Mononuclear cell (primary cell): ENCODE data around the gene ZBTB47. TPM values are rescaled to one million over a fixed set of nuclear protein-coding genes. Genes with fewer than 3 reads are reported as not detected.

ENCODE experiments used
- H3K27me3 ChIP-seq: 2 replicates; pipeline ENCODE4 v1.6.0; 2011; ENCODE audit warnings: low read length, control low read depth; ENCODE audit not compliant: insufficient read depth
- H3K4me1 ChIP-seq: 2 replicates; pipeline ENCODE4 v1.5.1; 2011; ENCODE audit warnings: mild to moderate bottlenecking, low read length, control low read depth; ENCODE audit not compliant: insufficient read depth
- H3K4me3 ChIP-seq: 2 replicates; pipeline ENCODE4 v1.5.1; 2011; ENCODE audit warnings: mild to moderate bottlenecking, low read length, moderate library complexity
- H3K9me3 ChIP-seq: 2 replicates; pipeline ENCODE4 v1.5.1; 2011; ENCODE audit warnings: low read depth, mild to moderate bottlenecking, control low read depth, low read length
- total RNA-seq: library from RNA; depleted of rRNA; stranded (reverse); fragments of >200 nt; gene quantifications from one replicate; pipeline ENCODE4 v1.2.3, GENCODE V29; 2012

ZBTB47 gene
- total RNA-seq, 1 donor, result 2.4 TPM

GRCh38 chr3:42667096-42667522 is 13.6 kb downstream of the ZBTB47 start:
- Histone ChIP-seq H3K4me1 (no peaks in the 10 kb centered on the region), H3K27me3 (no peaks in the 10 kb centered on the region), H3K9me3 (no peaks in the 10 kb centered on the region), H3K4me3 (no peak overlapping the region)

DNA sequence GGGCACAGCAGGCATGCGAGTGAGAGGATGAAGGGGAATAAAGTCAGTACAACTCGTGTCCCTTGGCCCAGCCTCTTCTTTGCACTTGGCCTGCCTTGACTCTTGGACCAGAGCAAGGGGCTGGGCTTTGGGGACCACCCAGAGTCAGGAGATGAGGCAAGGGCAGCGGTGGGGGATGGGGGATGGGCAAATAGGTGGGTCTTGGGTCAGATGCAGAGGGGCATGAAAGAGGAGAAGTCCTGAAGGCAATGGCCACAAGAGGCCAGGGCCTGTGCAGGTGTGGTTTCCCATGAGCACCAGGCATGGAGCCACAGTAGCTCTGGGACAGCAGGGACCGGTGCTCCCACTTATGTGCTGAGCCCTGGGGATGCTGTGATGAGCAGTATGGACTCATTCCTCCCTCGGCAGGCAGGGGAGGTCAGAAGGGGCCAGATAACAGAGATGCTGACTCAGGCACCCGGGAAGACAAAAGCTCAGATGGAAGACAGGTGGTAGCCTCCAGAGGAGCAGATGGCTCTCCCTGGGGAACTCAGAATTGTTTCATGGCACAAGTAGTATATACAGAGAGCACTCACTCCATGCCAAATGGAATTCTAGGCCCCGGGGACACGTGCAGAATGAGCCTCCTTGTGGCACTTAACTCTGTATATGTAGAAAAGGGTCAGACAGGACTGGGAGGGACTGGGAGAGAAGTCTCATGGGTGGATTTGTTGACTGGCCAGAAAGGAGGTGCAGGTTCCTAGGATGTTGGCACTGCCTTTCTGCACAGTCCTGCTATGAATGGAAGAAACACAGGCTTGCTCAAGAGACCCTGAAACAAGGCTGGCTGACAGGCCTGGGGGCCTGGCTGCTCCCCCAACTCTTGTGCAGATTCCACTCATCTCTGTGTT is 14.3 kb downstream of the ZBTB47 start:
- Histone ChIP-seq H3K4me3 (no peak overlapping the region), H3K27me3 (no peaks in the 10 kb centered on the region), H3K4me1 (no peaks in the 10 kb centered on the region), H3K9me3 (no peaks in the 10 kb centered on the region)

- Histone ChIP-seq H3K27me3 (no peaks in the 10 kb centered on the region), H3K9me3 (no peaks in the 10 kb centered on the region), H3K4me3 (no peak overlapping the region), H3K4me1 (no peaks in the 10 kb centered on the region)
Measured at GRCh38 chr3:42668413-42668760, 14.9 kb downstream of the ZBTB47 start.

DNA sequence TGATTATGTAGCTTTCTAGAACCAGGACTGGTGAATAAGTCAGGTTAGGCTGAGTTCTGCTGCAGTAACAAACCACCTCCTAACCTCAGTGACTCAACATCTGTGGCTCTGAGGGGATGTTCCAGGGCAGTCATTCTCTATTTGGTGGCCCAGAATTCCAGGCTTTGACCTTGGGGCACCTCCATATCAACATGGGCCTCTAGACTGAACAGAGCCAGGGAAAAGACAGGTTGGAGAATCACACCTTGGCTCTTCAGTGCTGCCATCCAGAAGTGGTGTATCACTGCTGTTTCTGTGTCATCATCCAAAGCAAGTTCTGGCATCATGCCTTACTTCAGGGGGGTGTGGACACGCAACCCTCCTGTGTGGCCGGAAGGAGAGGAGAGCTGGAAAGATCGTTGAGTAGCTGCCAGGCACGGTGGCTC is 15.3 kb downstream of the ZBTB47 start:
- Histone ChIP-seq H3K9me3 (no peaks in the 10 kb centered on the region), H3K4me1 (no peaks in the 10 kb centered on the region), H3K4me3 (no peak overlapping the region), H3K27me3 (no peaks in the 10 kb centered on the region)

DNA sequence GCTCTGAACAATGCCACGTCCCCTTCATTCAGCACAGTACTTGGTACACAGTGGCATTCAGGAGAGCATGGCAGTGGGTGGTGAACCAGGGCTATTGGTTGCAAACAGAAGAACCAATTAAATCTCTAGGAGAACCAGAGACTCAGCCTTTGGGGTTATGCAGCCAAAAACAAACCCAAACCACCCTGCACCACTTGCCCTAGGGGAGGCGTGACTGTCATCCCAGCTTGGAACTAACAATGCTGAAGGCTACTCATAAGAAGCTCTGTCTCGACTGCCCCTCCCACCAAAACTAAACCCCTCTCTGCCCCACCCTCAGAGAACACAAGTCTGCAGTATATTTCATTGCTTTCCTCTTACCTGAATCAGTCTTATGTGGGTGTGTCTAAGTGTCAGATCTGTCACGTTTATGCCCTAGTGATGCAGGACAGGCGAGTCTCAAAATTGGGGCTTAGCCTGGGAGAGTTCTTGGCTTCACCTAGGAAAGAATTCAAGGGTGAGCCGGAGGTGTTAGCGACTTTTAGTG is 16.6 kb downstream of the ZBTB47 start:
- Histone ChIP-seq H3K4me3 (no peak overlapping the region), H3K27me3 (no peaks in the 10 kb centered on the region), H3K9me3 (no peaks in the 10 kb centered on the region), H3K4me1 (no peaks in the 10 kb centered on the region)

GRCh38 chr3:42670670-42671069 is 17.2 kb downstream of the ZBTB47 start:
- no peak overlapping the region for H3K4me3 ChIP-seq
- no peaks in the 10 kb centered on the region for H3K4me1 ChIP-seq
- H3K9me3 ChIP-seq, result no peaks in the 10 kb centered on the region
- no peaks in the 10 kb centered on the region for H3K27me3 ChIP-seq

DNA sequence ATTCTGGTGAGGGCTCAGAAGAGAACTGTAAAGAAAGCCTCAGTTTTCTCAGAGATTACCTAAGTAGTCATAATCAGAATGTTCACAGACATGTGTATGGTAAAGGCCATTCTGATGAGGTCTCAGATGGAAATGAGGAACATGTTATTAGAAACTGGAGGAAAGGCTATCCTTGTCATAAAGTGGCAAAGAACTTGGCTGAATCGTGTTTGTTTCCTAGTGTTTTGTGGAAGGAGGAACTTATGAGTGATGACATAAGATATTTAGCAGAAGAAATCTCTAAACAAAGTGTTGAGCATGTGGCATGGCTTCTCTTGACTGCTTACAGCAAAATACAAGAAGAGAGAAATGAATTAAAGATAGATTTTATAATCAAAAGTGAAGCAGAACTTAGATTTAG is 19.0 kb downstream of the ZBTB47 start:
- Histone ChIP-seq H3K27me3 (no peaks in the 10 kb centered on the region), H3K9me3 (no peaks in the 10 kb centered on the region)

DNA sequence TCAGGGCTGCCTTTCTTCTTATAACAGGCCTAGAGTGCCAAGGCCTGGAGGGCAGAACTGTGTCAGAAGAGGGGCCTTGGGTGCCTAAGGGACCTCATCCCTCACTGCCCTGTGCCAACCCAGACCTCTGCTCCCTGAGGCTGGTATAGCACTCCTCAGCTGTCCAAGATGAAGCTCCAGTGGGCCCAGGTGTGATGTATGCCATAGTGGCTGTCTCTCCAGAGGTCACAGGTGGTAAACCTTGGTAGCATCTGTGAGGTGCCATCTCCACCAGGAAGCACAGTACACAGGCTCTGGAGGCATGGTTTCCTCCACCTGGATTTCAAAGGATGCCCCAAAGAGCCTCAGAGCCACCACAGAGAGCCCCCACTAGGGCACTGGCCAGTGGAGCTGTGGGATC is 19.6 kb downstream of the ZBTB47 start:
- Histone ChIP-seq H3K27me3 (no peaks in the 10 kb centered on the region), H3K9me3 (no peaks in the 10 kb centered on the region), H3K4me1 (no peaks in the 10 kb centered on the region), H3K4me3 (no peak overlapping the region)

More for the DNA sequence above, 19.0 kb downstream of the ZBTB47 start:
- H3K4me3 ChIP-seq, result no peak overlapping the region
- H3K4me1 ChIP-seq, result no peaks in the 10 kb centered on the region

- H3K4me3 ChIP-seq, result no peak overlapping the region
- H3K9me3 ChIP-seq, result no peaks in the 10 kb centered on the region
- no peaks in the 10 kb centered on the region for H3K27me3 ChIP-seq
- no peaks in the 10 kb centered on the region for H3K4me1 ChIP-seq
Measured at GRCh38 chr3:42674146-42674545, 20.6 kb downstream of the ZBTB47 start.

DNA sequence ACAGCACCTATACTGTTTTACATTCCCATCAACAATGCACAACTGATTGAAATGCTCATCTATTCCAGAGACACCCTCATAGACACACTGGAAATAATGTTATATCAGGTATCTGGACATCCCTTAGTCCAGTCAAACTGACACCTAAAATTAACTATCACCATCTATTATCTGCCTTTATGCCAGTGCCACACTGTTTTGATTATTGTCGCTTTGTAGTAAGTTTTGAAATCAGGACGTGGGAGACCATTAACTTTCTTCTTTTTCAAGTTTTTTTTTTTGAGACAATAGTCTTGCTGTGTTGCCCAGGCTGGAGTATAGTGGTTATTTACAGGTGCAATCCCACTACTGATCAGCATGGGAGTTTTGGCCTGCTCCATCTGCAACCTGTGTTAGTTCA is 22.4 kb downstream of the ZBTB47 start:
- no peak overlapping the region for H3K4me3 ChIP-seq
- no peaks in the 10 kb centered on the region for H3K27me3 ChIP-seq
- H3K9me3 ChIP-seq, result no peaks in the 10 kb centered on the region

GRCh38 chr3:42678447-42678846 is 24.9 kb downstream of the ZBTB47 start:
- Histone ChIP-seq H3K4me1 (no peaks in the 10 kb centered on the region), H3K9me3 (no peaks in the 10 kb centered on the region), H3K4me3 (no peak overlapping the region), H3K27me3 (no peaks in the 10 kb centered on the region)

More for the DNA sequence above, 22.4 kb downstream of the ZBTB47 start:
- H3K4me1 ChIP-seq, result no peaks in the 10 kb centered on the region

GRCh38 chr3:42680271-42680670 is 26.8 kb downstream of the ZBTB47 start:
- H3K9me3 ChIP-seq, result no peaks in the 10 kb centered on the region
- no peaks in the 10 kb centered on the region for H3K27me3 ChIP-seq
- H3K4me1 ChIP-seq, result no peaks in the 10 kb centered on the region
- no peak overlapping the region for H3K4me3 ChIP-seq

GRCh38 chr3:42680806-42681205 is 27.3 kb downstream of the ZBTB47 start:
- H3K9me3 ChIP-seq, result no peaks in the 10 kb centered on the region
- no peak overlapping the region for H3K4me3 ChIP-seq
- H3K4me1 ChIP-seq, result no peaks in the 10 kb centered on the region
- H3K27me3 ChIP-seq, result no peaks in the 10 kb centered on the region

DNA sequence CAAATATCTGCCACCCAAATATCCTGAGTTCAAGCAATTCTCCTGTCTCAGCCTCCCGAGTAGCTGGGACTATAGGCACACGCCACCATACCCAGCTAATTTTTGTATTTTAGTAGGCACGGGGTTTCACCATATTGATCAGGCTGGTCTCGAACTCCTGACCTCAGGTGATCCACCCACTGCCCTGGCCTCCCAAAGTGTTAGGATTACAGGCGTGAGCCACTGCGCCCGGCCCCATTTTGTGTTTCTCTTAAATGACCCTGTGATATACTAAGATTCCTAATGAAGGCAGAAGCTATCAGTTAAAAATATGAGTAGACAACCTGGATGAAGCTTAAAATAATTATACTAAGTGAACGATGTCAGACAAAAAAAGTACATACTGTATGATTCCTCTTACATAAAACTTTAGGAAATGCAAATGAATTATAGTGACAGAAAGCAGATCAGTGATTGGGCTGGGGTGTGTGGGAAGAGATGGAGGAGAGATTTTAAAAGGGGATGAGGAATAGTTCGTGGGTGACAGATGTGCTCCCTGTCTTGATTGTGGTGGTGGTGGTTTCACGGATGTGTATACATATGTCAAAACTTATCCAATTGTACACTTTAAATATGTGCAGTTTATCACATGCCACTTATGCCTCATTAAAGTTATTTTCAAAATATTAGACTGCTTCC is 28.0 kb downstream of the ZBTB47 start:
- H3K4me1 ChIP-seq, result no peaks in the 10 kb centered on the region
- H3K27me3 ChIP-seq, result peaks cover 1% of the 10 kb centered on the region
- no peak overlapping the region for H3K4me3 ChIP-seq

GRCh38 chr3:42682301-42683070 is 29.0 kb downstream of the ZBTB47 start:
- no peak overlapping the region for H3K4me3 ChIP-seq

More for the DNA sequence above, 28.0 kb downstream of the ZBTB47 start:
- H3K9me3 ChIP-seq, result no peaks in the 10 kb centered on the region

More at GRCh38 chr3:42682301-42683070, 29.0 kb downstream of the ZBTB47 start:
- peaks cover 4% of the 10 kb centered on the region for H3K27me3 ChIP-seq
- no peaks in the 10 kb centered on the region for H3K4me1 ChIP-seq
- no peaks in the 10 kb centered on the region for H3K9me3 ChIP-seq
